NCI-H524 (cell line): ENCODE data around the gene LPP.

Experiments
- DNase-seq, 2 experiments: peaks; one replicate each; lab custom pipeline; 2025; lab: John Stamatoyannopoulos, UW

Gene LPP

DNA sequence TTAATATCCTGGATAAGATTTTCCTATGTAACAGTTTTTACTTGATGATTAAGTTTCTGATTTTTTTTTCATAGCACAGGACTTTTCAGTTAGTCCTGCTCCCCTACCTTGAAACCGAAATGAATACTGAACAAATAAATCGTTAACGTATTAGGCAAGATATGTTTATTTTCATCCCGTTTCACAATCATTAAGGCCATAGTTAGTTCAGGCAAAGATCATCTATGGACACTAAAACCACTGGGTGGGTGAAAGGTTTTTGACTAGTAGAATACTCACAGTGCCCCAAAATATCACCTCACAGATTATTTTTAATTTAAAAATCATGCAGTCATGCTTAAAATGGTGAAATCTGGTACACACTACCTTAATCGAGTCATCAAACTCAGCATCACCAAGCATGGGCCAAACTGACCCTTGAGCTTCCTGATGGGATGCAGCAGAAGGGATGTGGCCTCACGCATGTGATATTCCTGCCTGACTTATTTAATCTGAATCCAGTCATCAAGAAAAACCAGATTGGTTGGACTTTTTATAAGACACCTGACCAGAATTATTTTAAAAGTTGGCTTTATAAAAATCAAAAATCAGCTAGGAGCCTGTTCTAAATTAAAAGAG lies 365.0 kb downstream of the LPP start:
- DNase-seq, result no peak

DNA sequence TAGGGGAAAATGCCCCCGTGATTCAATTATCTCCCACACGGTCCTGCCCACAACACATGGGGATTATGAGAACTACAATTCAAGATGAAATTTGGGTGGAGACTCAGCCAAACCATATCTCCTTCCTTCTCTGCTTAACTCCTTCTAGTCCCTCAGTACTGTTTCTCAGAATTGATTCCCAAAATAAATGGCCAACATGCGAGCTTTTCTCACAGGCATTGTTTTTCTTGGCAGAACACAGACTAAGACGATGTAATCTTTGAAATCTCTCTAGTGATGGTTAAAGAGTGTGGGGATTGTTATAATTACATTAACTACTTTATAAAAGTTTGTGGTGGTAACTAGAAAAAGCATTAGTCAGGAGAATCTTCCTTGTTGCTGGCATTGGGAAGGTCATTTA lies 366.5 kb downstream of the LPP start:
- DNase-seq, result no peak

DNA sequence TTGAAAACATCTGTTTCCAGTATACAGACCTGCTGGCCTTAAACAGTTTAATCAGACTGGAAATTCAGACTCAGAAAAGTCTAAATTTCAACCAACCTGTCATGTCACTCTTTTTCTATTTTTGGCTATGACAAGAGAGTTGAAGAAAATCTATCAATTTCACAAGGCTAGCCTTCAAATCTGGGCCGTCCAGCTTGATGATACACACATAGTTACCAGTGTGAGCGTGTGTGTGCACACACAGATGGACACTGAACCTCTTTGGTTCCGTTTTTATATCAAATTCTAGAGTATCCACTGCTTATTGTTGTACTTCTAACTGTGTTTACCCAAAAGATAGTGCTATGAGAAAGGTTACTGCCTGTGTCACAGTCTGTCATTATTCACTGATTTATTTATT lies 368.2 kb downstream of the LPP start:
- DNase-seq, result peak in 1 of 2 experiments; percentile 41

DNA sequence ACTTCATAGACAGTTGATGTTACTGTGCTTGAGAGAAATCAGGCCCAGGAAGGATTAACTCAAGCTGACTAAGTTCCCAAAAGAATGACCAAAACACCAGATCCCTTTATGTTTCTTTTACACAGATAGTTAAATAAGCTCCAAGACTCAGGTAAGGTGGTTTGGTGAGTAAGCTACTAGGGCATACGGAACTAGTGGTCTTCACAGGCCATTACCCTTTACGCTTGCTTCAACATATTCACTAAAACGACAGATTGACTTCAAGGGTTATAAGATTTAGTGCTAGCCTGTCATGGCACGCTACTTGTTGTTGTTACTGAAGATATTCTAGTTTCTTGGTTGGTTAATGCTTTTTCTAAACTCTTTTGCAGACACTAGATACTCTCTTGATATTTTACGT lies 369.3 kb downstream of the LPP start:
- DNase-seq, result no peak

DNA sequence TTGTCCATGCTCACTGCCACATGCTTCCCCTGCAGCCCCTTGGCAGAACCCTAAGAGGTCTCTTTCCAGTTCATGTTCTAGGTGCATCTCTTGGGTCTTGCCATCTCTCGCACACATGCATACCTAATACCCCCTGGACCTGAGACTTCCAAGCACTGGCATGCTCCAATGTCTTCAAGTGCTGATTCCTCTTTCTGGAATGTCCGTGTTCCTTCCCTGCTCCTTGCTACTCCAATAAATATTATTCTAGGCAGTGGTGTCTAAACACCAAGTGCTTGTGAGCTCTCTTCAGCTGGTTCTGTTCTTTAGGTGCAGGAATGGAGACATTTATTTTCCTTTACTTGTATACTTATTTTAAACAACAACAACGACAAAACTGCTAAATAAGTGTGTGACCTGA lies 370.1 kb downstream of the LPP start:
- DNase-seq, result no peak

DNA sequence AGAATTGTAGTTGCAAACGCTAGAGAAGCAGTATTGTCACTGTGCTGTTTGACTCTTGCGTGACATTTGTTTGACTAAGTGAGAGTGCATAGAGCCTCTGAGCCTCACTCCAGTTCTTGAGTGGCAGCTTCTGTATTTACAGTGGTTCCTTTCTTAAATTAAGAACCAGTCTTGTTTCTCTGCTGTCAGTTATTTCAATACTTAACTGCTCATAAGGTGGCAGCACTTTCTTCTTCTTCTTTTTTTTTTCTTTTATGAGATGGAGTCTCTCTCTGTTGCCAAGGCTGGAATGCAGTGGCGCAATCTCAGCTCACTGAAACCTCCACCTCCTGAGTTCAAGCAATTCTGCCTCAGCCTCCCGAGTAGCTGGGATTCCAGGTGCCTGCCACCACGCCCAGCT lies 372.1 kb downstream of the LPP start:
- no peak for DNase-seq

DNA sequence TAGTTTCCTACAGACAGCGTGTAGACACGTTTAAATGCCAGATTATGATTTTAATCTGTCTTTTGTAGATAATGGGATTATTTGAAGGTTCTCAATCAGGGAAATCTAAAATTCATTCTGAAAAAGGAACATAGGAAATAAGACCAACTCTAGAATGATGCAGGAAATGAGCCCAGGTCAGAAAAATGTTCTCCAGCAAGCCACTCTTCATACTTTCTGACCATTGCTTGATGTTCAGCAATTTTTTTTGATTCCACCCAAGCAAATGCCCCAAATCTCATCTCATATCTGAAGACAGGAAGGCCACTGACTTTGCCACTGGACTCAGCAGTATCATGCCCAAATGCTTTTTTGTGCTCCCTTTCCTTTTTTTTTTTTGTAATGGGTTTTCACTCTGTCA lies 373.4 kb downstream of the LPP start:
- no peak for DNase-seq

DNA sequence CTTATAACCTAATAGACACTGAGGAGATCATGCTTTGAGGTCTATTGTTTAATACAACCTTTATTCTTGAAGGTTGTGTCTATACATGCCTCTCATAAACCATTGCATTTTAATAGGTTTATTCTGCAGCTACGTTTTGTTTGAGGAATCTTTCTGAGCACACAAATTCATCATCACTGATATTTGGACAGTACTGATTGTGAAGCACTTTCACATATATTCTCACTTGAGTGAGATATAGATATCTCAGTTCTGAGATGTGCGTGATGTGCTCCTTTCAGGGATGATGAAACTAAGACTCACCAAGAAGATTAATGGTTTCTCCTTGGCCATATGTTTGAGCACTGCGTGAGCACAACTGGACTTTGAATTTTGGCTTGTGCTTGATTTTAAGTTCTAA lies 374.4 kb downstream of the LPP start:
- peak in 1 of 2 experiments; percentile 12 for DNase-seq

DNA sequence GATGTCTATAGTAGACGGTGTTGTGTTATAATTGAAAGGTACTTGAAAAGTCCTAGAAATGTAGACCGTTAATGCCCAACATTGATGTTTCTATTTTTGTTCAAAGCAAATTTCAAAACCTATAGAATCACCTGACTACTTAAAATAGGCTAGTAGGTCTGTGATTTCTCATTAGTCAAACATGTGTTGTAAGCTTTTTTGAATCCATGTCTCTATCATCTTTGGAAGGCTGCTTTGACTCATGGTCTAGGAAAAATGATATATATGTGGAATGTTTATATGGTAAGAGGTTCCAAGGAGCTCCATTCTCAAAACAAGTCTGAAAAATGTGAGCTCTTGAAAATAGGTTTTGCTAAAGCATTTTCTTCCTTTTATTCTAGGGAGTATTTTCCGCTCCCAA lies 375.3 kb downstream of the LPP start:
- DNase-seq, result no peak

DNA sequence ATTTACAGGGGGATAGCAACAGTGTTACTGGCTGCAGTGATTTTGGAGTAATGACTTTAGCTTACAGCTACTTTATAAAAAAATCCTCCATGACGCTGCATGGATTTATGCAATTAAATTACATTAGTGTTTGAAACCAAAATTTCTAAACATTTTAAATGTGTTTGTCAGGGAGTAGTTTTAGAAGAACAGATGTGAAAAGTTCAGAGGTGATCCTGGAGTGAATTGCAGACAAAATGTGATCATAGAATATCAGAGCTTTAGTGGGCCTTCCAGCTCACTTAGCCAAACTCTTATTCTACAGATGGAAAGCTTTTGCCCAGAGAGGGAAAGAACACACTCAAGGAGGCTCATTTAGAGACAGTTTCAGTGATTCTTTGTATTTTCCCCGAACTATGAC lies 376.3 kb downstream of the LPP start:
- no peak for DNase-seq

DNA sequence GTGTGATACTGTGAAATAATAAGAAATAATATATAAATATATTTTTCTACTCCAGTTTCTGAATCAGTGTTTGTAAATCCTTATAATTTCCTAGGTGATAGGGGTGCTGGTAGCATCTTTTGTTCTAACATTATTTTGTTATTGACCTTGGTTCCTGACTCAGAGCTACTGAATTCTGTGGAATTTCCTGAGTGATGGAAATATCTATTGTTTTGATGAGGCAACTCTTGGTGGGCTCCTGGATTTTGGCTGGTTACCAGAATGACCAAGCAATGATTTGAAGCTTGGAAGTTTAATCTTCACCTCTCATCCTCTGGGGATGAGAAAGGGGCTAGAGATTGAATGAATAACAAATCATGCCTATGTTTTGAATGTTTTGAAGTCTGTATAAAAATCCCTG lies 377.3 kb downstream of the LPP start:
- DNase-seq, result no peak

DNA sequence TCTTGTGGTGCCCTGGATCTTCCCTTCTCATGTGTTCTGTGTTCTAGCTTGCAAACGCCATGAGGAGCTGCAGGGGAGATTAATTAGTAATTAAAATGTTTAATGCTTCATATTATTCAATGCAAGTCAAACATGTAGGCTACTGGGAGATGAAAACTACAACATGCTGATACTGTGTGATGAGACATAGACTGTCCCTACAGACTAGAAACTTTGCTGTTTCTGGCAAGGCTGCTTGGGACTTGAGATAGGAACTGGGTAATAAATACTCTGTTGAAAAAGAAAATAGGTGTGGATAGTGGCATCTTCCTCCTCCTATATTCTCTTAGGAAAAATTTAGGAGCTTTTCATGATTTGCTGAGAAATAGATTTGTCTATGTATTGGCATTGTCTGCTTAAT lies 379.2 kb downstream of the LPP start:
- DNase-seq, result no peak

DNA sequence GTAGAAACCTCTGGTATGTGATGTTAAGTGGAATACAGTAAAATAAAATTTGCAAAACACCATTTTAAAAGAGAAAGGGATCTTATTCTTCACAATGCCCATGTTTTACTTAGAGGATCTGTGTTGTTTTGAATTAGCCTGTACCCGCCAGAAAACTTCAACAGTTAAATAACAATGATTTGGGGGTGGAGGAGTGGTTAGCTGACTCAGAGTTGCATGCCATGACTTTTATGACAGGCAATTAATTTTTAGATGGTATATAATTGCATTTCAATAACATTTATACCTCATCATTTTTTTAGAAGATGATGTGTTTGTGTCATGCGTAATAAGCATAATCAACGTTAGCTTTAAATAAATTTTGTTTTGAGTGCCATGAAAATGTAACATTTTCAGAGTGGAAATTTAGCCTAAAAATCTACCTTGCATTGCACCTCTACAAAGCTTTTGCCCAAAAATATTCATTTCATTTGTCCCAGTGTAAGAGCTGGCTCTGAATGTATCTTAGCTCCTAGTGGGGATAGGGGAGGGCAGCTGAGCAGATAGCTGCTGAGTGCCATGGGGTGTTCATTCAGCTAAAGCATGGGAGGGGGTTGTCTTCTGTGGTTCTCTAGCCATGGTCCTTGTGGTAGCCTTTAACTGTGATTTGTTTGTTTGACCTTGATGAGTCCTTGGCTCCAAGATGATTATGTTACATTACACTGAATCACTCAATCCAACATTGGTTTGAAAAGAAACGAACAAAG lies 379.8 kb downstream of the LPP start:
- DNase-seq, result no peak

DNA sequence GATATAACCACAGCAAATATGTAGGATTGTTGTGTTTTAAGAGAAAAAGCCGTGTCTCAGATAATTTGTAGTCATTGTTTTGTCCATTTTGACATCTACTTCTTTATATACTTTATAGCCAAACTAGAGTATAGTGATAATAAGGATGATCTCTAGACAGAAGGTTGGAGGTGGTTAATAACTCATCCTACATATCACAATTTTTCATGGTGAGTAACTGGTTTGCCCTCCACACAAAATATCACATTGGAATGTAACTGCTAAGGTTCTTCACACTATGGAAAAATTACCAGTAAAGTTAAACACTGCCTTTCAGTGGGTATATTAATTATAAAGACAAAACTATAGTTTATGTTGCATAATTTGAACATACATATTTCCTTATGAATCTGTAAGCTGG lies 380.7 kb downstream of the LPP start:
- DNase-seq, result no peak

DNA sequence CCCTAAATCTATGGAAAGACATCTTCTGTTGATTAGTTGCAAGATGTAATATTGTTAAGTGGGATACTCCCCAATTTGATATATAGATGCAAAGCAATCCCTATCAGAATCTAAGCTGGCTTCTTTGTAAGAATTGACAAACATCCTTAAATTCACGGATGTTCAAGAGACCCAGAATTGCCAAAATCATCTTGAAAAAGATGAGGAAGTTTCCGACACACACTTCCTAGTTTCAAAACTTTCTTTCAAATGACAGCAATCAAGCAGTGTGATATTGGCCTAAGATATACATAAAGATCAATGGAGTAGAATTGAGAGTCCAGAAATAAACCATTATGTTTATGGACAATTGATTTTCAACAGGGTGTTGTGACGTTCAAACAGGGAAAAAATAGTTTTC lies 383.6 kb downstream of the LPP start:
- DNase-seq, result no peak

DNA sequence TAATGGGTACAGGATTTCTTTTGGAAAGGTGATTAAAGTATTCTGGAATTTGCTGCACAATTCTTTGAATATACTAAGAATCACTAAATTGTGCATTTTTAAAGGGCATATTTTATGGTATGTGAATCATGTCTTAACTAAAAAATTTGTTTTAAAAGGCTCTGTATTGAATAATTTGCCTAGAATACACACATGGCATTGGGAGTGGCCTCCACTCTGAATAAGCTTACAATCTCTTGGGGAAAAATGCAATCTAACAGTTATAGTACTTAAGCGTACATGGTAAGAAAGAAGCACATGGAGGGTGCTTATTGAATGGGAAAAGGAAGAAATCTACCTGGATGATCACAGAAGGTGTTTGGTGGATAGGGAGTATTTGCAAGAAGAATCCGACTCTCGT lies 385.1 kb downstream of the LPP start:
- no peak for DNase-seq

DNA sequence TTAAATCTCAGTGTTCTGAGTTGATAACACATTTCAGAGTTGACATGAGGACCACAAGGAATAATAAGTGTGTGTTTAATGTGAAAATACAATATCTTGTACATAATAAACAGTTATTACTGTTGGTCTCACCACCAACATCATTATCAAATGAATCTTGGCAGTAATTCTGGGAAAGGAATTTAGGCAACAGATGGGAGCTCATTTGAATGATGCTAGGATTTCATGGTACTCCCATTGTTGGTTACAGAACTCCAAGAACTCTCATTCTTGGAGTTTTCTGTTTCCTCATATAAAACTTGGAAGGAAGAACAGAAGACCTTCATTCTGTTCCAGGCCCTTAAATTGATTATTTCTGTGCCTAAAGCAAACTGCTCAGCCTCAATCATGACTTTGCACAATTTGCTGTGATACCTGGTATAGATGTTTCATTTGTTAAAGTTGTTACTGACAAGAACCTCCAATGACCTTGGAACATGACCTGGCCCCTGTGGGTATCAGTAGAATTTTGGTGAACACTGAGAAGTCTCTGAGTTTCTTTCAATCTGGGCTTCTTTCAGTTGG lies 385.8 kb downstream of the LPP start:
- DNase-seq, result peak in 1 of 2 experiments; percentile 36

DNA sequence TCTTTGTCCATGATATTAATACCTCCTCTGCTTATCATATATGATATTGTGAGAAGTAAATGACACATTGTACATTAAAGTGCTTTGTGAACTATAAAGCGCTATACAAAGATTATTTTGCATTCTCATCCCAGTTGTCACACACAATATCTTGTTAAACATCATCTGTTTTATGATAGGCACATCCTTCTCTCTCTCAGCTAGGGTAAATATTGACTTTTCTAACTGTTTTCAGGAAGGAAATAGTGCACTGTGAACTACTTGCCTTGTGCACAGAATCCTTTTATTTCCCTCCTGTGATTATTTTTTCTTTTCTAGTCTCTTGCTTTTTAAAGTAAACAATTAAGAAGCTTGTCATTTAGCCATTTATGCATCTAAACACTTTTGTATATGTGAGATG lies 388.2 kb downstream of the LPP start:
- no peak for DNase-seq

DNA sequence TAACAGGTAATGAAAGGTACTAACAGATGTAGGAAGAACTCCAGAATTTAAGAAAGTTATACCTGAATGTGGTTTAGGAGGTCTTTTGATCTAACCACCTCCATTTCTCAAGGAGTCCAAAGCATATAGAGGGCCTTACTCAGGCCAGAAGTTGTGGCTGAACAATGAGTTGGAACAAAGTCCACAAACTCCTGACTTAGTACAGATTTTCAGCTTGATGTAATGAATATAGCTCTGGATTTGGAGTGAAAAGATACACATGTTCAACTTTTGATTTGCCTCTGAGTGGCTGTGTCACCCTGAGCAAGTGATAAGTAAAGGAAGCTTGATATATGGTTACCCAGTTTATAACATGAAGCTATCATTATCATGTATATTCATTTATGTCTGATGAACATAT lies 390.1 kb downstream of the LPP start:
- no peak for DNase-seq

DNA sequence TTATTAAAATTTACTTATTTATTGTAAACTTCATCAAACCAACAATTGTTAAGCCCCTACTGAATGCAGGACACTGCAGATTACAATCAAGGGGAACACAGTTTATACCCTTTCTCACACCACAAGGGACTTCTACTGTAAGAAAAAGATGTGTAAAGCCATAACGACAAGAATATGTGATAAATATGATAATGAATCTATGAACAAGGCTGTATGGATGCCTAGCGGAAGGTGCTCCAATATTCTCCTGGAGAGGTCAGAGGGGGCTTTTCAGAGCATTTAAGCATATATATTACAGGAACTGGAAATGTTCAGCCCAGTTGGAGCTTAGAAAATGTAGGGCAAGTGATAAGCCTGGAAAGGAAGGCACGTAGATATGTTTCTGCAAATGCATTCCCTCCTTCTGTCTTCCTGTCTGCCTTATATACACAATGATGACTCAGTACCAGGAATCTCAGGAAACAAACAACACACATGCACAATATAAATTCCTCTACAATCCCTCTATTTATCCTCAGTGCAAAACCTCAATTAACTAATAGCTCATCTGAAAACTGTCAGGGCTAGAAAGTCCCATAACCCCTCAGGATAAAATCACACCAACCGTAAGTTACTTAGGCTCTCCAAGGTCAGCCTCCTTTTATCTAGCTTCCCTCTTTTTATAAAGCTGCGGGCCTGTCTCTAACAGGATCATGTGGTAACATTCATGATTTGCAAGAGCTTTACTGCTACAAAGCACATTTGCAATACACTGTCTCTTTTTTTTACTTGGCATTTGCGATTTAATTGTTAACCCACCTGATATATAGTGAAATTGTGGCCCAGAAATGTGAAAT lies 393.1 kb downstream of the LPP start:
- no peak for DNase-seq

DNA sequence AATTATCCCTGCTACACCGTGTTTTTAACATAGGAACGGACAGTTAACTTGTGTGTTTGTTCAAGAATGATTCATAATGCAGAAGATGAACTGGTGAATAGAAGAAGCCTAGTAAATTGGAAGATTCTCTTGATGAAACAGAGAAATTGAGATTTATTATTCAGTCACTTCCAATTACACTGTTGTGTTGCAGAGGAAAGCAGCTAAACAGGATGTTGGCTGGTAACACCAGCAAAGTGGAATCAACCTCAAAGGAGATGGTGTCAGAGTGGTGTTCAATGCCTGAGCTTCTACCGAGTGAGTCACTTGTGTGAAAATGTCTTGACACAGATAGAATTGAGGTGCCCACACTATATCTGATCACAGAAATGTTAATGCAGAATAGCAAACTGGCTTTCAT lies 399.6 kb downstream of the LPP start:
- DNase-seq, result no peak

DNA sequence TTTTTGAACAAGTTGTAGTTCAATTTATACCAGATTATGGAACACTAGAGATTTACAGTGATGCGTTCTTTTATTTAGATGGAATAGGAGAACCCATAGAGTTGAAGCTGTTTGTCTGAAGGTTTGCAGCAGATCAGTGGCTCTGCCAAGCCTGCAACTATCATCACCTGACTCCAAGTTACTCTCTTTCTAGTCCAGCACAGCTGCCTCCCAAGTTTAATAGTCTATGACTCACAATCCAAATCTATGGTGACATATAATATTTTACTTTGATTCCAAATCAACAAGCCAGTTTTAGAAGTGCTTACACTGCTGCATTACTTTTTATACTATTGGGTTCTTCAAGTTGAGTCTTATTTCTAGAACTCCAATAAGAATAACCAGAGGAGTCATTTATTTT lies 400.4 kb downstream of the LPP start:
- no peak for DNase-seq

DNA sequence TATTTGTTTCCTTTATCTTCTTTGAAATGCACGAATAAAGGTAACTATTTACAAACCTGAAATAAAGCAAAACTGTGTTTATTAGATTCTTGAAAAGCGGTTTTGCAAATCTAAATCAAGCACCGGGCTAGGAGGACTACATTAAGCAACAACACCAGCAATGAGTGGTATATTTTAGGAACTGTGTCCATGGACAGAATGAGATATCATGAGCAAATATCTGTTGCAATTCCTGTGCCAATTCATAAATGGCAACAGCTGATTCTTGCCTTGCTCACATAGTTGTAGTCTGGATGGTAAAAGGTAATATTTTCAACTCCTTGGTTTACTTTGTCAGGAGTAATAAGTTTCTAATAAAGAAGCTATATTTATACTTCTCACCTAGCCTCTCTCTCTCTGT lies 403.3 kb downstream of the LPP start:
- DNase-seq, result no peak
